Activated CD4-positive, alpha-beta T cell treated with anti-CD3 and anti-CD28 coated beads for 48 hours (primary cell): Measurements from ENCODE around the gene MT2A.
"Not testable (repeated sequence)": the region's sequence is repeated elsewhere in the genome, so short reads cannot be mapped to it uniquely, and the experiment has no call there.

Experiments
- DNase-seq: peaks from one replicate; pipeline ENCODE4 v3.0.0-alpha.2; 2020

MT2A gene

GRCh38 chr16:56623184-56623583 is 14.8 kb downstream of the MT2A start:
- DNase-seq = not testable (repeated sequence)

GRCh38 chr16:56623637-56624036 is 15.3 kb downstream of the MT2A start:
- DNase-seq = no peak

- DNase-seq = peak; percentile 84
Observed at GRCh38 chr16:56625140-56625942, 17.0 kb downstream of the MT2A start, which contains the start of gene MT1E. TSS of gene MT1E (plus strand) at chr16:56625781. CDS start at chr16:56625852, 71 bp downstream.

- DNase-seq = no peak
Observed at GRCh38 chr16:56625943-56626654, 17.7 kb downstream of the MT2A start.

- DNase-seq = no peak
Observed at GRCh38 chr16:56626685-56627084, 18.3 kb downstream of the MT2A start.

GRCh38 chr16:56628486-56629350 is 20.3 kb downstream of the MT2A start:
- DNase-seq = no peak

- no peak for DNase-seq
Observed at GRCh38 chr16:56629531-56629930, 21.1 kb downstream of the MT2A start.

- no peak for DNase-seq
Observed at GRCh38 chr16:56630134-56630533, 21.8 kb downstream of the MT2A start.

GRCh38 chr16:56631197-56631596 is 22.8 kb downstream of the MT2A start:
- DNase-seq = no peak

- no peak for DNase-seq
Observed at GRCh38 chr16:56631832-56632155, 23.4 kb downstream of the MT2A start.

- no peak for DNase-seq
Observed at GRCh38 chr16:56632156-56632847, 23.9 kb downstream of the MT2A start, which contains the start of gene MT1M. TSS of gene MT1M (plus strand) at chr16:56632659. CDS start at chr16:56632732, 73 bp downstream.

GRCh38 chr16:56632848-56633365 is 24.5 kb downstream of the MT2A start:
- no peak for DNase-seq

- no peak for DNase-seq
Observed at GRCh38 chr16:56633535-56633934, 25.2 kb downstream of the MT2A start.

- no peak for DNase-seq
Observed at GRCh38 chr16:56634715-56635440, 26.5 kb downstream of the MT2A start.

- no peak for DNase-seq
Observed at GRCh38 chr16:56635441-56635967, 27.1 kb downstream of the MT2A start.

- DNase-seq = no peak
Observed at GRCh38 chr16:56636616-56637413, 28.4 kb downstream of the MT2A start.

GRCh38 chr16:56637814-56638750 is 29.7 kb downstream of the MT2A start, which contains the start of gene MT1A:
TSS of gene MT1A (plus strand) at chr16:56638666. CDS start at chr16:56638739, 73 bp downstream.
- no peak for DNase-seq

- DNase-seq = no peak
Observed at GRCh38 chr16:56639045-56639444, 30.7 kb downstream of the MT2A start.

GRCh38 chr16:56640076-56640475 is 31.7 kb downstream of the MT2A start:
- DNase-seq = no peak
